Measurements from ENCODE around the gene CYP1A2.

Gene CYP1A2

DNA sequence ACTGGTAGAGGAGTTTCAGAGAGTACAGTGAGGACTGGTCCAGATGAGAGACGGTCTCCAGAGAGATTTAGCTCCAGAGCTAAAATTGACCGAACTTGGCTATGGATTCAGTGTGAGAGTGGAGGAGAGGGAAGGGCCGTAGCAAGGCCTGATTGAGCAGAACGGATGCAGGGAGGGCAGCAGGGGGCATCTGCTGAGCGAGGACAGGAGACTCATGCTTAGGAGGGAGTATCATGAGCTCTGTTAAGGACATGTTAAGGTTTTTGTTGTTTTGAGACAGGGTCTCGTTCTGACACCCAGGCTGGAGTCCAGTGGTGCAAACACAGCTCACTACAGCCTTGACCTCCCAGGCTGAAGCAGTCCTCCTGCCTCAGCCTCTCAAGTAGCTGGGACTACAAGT is 56.3 kb downstream of the CYP1A2 start:
- no peak for DNase-seq (ENCODE audit: low spot score)
